Amygdala (tissue), 56 donors: ENCODE measurements around the gene RNU6-9.
A peak's percentile ranks its signal among the peaks of the same experiment; 100 is the strongest.
"Not testable (repeated sequence)": the region's sequence is repeated elsewhere in the genome, so short reads cannot be mapped to it uniquely, and the experiment has no call there.

Source experiments
- DNase-seq, 56 donors: peaks; one replicate each; lab custom pipeline; 2025; lab: John Stamatoyannopoulos, UW

RNU6-9 gene

GRCh38 chr19:876780-877314, 16.4 kb upstream of the RNU6-9 start:
- DNase-seq = no peak

DNA sequence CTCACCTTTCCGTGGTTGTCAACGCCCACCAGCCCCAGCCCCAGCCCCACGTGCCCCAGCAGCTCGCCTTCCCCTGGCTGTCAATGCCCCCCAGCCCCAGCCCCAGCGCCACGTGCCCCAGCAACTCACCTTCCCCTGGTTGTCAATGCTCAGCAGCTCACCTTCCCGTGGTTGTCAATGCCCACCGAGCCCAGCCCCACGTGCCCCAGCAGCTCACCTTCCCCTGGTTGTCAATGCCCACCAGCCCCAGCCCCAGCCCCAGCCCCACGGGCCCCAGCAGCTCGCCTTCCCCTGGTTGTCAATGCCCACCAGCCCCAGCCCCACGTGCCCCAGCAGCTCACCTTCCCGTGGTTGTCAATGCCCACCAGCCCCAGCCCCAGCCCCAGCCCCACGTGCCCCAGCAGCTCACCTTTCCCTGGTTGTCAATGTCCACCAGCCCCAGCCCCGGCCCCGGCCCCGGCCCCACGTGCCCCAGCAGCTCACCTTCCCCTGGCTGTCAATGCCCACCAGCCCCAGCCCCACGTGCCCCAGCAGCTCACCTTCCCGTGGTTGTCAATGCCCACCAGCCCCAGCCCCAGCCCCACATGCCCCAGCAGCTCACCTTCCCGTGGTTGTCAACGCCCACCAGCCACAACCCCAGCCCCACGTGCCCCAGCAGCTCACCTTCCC, 15.2 kb upstream of the RNU6-9 start:
- DNase-seq = peak in 1 of 56 donors; percentile 16

DNA sequence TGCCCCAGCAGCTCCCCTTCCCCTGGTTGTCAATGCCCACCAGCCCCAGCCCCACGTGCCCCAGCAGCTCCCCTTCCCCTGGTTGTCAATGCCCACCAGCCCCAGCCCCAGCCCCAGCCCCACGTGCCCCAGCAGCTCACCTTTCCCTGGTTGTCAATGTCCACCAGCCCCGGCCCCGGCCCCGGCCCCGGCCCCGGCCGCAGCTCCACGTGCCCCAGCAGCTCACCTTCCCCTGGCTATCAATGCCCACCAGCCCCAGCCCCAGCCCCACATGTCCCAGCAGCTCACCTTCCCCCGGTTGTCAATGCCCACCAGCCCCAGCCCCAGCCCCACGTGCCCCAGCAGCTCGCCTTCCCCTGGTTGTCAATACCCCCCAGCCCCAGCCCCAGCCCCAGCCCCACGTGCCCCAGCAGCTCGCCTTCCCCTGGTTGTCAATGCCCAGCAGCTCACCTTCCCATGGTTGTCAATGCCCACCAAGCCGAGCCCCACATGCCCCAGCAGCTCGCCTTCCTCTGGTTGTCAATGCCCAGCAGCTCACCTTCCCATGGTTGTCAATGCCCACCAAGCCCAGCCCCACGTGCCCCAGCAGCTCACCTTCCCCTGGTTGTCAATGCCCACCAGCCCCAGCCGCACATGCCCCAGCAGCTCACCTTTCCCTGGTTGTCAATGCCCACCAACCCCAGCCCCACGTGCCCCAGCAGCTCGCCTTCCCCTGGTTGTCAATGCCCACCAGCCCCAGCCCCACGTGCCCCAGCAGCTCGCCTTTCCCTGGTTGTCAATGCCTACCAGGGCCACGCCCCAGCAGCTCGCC, 14.3 kb upstream of the RNU6-9 start:
- peak in 5 of 56 donors; percentile 19 to 41 (median 35) for DNase-seq

GRCh38 chr19:879711-880438, 13.4 kb upstream of the RNU6-9 start:
- DNase-seq = peak in 4 of 56 donors; percentile 6 to 24 (median 17)

- DNase-seq = no peak
Observed at GRCh38 chr19:881385-882071, 11.8 kb upstream of the RNU6-9 start.

DNA sequence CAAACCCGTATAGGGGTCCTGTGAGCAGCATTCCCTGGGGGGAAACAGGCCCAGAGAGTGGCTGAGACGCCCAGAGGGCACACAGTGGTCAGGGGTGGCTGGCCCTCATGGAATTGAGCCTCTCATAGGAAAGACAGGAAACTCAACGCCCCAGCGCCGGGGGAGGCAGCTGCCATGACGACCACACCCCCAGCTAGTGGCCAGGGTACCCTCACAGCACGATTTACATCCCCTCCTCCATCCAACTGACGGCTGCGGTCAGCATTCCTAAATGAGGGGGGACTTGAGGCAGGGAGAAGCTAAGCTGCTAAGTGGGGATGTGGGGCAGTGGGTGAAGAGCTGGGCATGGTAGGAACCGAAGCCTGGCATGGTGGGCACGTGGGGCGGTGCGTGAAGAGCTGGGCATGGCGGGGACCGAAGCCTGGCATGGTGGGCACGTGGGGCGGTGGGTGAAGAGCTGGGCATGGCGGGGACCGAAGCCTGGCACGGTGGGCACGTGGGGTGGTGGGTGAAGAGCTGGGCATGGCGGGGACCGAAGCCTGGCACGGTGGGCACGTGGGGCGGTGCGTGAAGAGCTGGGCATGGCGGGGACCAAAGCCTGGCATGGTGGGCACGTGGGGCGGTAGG, 10.3 kb upstream of the RNU6-9 start:
- DNase-seq = no peak

DNA sequence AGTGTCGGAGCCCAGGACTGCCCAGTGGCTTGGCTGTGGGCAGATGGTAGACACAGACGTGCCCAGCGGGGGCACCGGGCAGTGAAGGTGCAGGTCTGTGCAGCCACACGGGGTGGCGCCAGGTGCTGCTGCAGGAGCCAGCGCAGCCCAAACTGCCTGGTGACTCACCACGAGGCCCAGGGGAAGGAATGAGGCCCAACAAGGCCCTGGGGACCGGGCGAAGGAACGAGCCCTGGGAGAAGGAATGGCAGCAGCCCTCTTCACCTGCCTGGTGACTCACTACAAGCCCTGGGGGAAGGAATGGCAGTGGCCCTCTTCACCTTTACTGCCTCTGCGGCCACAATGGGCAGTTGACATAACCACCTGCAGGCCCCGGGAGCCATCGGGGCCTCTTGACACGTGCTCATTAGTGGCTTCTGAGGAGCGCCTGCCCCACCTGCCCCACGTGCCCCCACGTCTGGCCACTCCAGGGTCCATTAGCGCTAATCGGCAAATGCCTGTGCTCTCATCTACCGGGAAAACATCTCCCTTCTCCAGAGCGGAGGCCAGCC, 9.5 kb upstream of the RNU6-9 start:
- no peak for DNase-seq

GRCh38 chr19:884420-885211, 8.7 kb upstream of the RNU6-9 start:
- no peak for DNase-seq

DNA sequence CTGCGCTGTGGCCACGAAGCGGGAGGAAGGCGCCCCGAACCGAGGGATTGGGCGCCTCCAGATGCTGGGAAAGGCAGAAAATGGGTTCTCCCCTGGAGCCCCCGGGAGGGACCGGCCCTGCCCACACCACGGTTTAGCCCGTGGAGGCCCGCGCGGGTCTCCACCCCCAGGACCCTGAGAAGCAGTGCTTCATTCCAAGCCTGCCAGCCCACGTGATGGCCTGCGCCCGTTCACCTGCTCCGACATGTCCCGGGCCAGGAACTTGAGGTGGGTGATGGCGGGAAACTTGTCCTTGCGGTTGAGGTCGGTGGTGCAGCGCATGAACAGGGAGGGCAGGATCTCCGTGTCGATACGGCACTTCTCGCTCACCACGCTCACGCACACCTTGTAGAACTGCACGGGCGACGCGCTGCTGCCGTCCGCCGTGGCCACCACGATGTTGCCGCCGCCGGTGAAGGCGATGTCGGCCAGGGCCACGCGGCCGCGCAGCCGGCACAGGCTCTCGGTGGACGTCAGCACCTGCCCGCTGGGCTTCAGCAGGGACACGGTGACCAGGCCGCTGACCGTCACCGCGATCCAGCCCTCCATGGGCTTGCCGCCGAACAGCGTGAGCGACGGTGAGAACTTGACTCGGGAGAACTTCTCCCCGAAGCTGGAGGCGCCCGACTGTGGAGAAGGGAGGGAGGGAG, 7.6 kb upstream of the RNU6-9 start:
- no peak for DNase-seq

DNA sequence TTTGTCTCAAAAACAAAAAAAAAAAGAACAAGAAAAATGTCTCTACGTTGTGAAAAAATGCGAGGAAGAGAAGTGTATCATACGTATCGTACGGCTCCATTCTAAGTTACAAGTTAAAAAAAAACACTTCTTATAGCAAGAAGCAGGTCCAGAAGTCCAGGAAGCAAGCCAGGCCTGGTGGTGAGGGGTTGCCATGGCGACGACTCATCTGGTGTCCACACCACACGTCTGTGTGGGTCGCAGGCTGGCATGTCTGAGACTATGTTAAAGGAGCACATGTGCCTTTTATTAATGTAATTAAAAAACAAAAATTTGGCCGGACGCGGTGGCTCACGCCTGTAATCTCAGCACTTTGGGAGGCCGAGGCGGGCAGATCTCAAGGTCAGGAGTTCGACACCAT, 6.2 kb upstream of the RNU6-9 start:
- DNase-seq = peak in 10 of 56 donors; percentile 15 to 58 (median 26)

- no peak for DNase-seq
Observed at GRCh38 chr19:887599-887998, 5.7 kb upstream of the RNU6-9 start.

DNA sequence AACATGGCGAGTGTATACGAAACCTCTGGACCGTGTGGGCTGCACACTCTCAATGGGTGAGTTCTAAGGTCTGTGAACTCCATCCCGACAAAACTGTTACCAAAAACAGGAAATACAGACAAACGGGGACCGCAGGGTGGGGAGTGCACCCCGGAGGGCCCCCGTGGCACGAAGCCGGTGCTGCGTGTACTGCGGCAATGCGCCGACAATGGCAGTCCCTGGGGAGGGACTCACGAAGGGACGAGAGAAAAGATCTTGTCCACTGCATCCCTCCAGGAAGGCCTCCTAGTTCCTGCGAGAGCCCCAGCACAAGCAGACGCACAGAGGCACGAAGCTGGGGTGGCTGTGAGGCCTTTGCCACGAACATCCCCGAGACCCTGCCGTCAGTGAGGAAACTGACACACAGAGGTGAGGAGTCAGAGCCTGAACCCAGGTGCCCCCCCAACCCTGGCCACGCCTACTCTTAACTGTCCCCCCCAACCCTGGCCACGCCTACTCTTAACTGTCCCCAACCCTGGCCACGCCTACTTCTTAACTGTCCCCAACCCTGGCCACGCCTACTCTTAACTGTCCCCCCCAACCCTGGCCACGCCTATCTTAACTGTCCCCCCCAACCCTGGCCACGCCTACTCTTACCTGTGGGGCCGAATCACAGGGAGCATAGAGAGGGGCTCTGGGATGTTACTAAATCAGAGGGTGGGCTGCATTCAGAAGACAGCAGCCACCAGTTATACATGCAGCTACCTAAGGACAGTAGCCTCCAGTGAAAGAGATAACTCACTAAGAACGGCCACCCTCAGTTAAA, 4.5 kb upstream of the RNU6-9 start:
- DNase-seq = no peak

GRCh38 chr19:889662-890295, 3.5 kb upstream of the RNU6-9 start:
- DNase-seq = no peak

DNA sequence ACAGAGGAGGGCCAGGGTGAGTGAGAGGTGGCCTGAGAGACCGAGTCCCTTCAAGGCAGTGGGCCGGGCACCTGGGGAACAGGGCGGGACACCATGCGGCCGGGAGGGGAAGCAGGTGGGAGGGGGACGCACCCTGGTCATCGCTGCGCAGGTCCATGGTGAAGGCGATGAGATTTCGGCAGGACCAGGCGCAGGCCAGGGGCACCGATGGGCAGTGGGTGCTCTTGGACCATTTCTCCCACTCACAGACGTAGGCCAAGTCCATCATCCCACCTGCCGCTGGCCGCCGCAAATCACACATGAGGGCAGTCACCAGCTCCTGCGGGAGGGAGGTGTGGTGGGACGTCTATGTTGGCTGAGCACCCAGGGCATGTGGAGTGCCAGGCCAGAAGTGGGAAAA, 2.5 kb upstream of the RNU6-9 start:
- no peak for DNase-seq

DNA sequence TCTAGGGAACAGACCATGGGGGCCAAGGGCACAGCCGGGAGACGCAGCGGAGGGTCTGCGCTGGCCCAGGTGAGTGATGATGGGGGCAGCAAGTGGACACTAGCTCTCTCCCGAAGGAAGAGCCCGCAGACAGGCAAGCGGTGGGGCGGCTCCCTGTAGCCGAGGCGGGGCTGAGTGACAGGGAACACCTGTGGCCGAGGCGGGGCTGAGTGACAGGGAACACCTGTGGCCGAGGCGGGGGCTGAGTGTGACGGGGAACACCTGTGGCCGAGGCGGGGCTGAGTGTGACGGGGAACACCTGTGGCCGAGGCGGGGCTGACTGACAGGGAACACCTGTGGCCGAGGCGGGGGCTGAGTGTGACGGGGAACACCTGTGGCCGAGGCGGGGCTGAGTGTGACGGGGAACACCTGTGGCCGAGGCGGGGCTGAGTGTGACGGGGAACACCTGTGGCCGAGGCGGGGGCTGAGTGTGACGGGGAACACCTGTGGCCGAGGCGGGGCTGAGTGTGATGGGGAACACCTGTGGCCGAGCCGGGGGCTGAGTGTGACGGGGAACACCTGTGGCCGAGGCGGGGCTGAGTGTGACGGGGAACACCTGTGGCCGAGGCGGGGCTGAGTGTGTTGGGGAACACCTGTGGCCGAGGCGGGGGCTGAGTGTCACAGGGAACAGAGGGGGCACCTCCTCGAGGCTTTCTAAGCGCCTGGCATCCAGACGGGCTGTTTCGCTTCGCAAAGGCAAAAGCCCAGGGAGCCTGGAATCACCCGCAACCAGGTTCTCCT, 1.7 kb upstream of the RNU6-9 start:
- not testable (repeated sequence) for DNase-seq

DNA sequence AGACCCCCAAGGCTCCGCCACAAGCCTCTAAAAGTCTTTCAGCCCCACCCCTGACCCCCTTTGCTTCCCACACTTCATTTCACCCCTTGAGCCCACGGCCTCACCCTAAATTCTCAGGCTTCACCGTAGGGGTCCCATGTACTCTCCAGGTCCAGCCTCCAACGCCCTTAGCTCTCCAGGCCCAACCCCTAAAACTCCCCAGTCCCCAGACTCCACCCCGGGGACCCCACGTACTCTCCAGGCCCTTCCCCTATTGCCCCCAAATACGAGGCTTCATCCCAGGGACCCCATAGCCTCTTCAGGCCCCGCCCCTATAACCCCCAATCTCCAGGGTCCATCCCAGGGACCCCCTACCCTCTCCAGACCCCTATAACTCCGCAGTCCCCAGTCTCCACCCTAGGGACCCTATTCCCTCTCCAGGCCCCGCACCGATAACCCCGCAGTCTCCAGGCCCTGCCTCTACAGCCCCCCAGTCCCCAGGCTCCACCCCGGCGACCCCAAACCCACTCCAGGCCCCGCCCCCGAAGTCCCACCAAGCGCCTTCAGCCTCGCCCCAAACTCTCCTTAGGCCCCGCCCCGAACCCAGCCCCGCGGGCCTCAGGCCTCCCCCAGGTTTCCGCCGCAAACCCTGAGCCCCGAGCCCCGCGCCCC, 916 bp upstream of the RNU6-9 start:
- peak in 1 of 56 donors; percentile 66 for DNase-seq
